ENCODE data around the gene CDC42EP5.

CDC42EP5 gene

DNA sequence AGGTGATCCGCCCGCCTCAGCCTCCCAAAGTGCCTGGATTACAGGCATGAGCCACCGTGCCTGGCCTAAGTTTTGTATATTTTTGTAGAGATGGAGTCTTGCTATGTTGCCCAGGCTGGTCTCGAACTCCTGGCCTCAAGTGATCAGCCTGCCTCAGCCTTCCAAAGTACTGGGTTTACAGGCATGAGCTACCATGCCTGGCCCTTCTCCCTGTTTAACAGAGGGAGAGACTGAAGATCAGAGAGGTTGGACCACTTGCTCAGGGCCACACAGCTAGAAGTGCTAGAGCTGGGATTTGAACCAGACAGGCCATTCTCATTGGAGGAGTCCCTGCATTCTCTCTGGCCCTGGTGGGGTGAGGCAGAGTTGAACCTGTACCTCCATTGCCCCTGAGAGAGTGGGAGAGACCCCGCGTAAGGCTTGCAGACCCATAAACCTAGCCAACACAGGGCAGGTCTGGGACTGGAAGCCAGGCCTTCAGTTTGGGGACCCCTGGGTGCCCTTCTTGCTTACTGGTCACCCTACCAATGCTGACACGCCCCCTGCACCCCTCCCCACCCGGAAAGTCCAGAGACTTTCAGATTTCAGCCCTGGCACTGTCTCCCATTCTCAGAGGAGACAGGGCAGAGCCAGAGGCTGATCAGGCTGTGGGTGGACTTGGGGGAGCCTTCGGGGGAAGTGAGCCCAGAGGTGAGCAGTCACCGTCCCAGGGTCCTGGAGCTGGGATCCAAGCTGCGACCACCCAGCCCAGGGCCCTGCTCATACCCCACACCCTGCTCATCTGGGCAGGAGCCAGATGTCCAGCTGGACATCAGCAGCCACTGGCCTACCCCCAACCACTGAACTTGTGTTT lies 44.5 kb downstream of the CDC42EP5 start:
- no peak for DNase-seq (ENCODE audit: low read depth in 1 of 2, low spot score in 1 of 2)

DNA sequence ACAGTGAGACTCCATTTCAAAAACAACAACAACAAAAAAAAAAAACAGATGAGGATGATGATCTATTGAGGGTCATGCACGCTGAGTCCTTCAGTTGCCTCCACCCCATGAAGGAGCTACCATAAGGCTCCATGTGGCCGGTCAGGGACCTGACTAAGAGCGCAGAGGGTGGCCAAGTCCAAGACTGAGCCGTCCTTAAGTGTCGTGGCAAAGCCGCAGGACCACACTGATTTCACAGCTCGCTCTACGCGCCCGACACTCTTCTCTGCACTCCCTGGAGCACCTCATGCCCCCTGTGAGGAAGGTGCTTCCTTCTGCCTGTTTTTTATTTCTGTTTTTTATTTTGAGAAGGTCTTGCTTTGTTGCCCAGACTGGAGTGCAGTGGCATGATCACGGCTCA lies 45.5 kb downstream of the CDC42EP5 start:
- DNase-seq (ENCODE audit: low read depth in 1 of 2, low spot score in 1 of 2), result no peak

DNA sequence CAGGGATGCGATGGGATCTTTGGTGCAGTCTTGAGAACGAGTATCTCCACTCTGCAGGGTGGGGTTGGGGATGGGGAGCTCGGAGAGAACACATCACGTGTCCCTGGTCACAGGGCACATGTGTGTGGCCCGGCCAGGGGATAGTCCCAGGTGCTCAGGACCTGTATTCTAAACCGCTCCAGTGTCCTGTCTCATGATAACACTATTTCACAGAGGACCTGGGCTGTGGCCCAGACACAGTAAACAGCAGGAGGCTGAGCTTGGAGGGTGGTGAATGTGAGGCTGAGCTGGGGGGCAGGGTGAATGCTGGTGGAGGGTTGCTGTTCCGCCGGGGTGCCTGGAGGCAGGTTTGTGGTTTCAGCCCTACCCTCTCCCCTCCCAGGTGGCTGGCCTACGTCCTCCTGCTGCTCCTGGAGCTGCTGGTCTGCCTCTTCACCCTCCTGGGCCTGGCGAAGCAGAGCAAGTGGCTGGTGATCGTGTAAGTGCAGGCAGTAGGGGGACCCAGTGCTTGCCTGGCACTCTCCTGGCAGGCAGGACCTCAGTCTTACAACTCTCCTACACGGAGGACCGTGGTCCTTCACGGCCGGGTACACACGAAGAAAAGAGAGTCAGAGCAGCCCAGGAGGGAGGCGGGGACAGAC lies 46.7 kb downstream of the CDC42EP5 start:
- no peak for DNase-seq (ENCODE audit: low read depth in 1 of 2, low spot score in 1 of 2)

DNA sequence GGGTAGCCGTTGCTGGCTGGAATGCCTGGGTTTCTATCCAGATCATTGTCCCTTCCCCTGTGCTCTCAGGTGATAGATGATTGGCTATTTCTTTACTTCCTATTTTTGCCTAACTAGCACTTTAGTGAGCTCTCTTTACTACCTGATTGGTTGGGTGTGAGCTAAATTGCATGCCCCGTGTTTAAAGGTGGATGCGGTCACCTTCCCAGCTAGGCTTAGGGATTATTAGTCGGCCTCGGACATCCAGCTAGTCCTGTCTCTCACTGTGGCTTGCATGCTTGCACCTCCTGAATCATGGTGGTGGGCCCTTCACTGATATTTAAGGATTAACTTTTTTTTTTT lies 47.7 kb downstream of the CDC42EP5 start:
- DNase-seq (ENCODE audit: low read depth in 1 of 2, low spot score in 1 of 2), result no peak

DNA sequence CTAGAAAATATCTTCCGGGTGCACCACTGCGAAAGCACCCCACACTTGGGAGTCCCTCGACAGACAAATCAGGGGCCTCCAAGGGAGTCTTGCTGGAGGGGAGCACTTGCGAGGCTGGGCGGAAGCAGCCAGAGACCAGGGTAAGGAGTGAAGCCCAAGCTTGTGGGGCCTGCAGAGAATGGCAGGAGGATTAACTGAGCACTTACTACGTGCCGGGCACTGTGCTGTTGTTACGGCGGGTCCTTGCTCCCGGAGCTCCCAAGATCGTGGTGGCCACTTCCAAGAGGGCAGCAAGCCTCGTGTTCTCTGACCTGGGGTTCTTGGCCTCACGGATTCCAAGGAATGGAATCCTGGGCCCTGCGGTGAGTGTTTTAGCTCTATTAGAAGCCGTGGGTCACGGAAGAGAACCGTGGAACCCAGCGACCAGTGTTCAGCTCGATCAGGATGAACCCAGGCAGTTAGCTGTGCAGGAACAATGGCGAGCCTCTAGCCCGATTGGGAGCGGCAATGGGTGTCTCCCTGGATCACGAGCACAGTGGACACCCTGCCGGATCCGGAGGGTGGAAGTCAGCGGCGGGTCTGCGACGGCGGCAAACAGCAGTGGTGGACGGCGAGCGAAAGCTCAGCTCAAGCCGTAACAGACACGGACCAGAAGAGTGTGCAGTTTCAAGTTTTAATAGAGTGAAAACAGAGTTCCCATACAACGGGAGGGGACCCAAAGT lies 48.3 kb downstream of the CDC42EP5 start:
- no peak for DNase-seq (ENCODE audit: low read depth in 1 of 2, low spot score in 1 of 2)

DNA sequence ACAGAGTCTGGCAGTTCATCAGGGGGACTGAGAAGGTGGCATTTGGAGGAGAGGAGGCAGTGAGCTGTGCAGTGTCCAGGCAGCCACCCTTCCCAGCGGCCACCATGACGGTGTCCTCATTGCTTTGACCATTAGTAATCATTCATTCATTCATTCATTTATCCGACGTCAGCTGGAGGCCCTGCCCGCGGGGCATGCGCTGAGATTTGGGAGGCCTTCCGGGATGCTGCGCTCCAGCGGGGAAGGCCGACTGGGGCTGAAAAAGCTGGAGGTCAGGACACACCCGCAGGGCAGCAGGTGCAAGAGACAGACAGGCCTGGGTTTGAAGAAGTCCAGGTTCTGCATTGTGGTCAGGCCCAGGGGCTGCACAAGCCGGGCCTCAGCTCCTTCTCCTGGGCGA lies 48.9 kb downstream of the CDC42EP5 start:
- no peak for DNase-seq (ENCODE audit: low read depth in 1 of 2, low spot score in 1 of 2)

DNA sequence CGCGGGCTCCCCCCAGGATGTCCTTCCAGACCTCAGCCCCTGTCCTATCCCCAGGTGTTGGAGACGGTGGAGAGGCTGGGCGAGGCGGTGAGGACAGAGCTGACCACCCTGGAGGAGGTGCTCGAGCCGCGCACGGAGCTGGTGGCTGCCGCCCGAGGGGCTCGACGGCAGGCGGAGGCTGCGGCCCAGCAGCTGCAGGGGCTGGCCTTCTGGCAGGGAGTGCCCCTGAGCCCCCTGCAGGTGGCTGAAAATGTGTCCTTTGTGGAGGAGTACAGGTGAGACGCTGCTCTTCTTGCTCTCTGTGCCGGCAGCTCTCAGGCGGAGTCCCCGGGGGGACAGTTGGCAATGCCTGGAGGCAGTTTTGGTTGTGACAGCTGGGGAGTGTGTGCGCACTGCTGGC lies 51.0 kb downstream of the CDC42EP5 start:
- DNase-seq (ENCODE audit: low read depth in 1 of 2, low spot score in 1 of 2), result no peak

DNA sequence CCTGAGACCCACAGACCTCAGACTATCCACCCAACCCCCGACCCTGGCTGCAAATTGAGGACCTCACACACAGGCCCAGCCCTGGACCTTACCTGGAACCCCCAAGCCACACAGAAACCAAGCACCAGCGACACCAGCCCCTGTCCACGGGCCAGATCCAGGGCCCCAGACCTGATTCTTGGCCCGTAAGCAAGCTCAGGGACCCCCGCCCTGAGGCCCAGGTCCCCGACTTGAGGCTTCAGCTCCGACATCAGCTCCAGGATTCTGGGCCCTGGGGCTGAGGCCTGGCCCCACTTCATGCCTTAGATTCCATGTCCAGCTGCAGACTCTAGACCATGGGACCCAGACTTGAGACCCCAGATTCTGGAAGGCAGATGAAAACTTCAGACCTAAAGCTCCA lies 51.6 kb downstream of the CDC42EP5 start:
- DNase-seq (ENCODE audit: low read depth in 1 of 2, low spot score in 1 of 2), result no peak

DNA sequence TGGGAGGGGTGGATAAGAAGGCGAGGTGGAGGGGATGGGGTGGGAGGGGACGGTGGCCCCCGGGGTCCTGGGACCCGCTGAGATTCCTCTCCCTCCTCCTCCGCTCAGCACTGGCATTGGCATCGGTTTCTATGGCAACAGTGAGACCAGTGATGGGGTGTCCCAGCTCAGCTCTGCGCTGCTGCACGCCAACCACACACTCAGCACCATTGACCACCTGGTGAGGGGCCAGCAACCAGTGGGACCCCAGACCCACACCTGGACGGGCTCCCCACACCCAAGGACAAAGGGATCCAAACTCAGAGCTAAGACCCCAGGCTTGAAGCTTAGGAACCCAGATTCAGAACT lies 52.0 kb downstream of the CDC42EP5 start:
- DNase-seq (ENCODE audit: low read depth in 1 of 2, low spot score in 1 of 2), result no peak

DNA sequence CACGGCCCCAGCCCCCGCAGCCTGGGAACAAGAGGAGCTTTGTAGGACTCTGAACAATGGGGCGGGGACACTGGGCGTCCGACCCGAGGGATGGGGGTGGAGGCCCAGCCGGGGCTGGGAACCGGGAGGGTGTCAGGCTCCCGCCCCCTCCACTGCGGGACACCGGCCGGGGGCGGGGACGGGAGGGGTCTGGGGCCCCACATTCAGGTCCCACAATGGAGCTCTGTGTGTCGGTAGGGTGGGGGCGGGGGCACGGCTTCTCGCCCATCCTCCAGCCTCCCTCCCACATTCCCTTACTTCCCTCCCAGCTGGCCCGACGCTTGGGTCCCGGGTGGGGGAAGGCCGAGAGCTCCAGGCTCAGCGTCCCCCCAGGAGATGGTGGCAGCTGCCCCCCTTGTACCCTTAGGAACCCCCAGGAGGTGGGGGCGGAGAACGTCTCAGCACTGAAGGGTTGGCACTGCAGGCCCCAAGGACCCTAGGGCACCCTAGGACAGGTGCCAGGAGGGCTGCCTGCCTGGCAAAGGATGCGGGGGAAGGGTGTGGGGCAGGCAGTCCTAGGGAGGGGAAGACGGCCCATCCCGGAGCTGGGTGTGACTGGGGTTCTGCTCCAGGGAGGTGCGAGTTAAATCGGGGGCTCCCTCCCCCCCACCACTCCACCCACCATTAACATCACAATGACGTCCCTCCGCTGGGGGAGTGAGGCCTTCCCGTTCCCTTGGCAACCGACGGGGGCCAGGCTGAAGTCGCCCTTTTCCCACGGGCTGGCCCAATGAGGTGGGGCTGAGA lies 52.5 kb downstream of the CDC42EP5 start:
- DNase-seq (ENCODE audit: low read depth in 1 of 2, low spot score in 1 of 2), result no peak

DNA sequence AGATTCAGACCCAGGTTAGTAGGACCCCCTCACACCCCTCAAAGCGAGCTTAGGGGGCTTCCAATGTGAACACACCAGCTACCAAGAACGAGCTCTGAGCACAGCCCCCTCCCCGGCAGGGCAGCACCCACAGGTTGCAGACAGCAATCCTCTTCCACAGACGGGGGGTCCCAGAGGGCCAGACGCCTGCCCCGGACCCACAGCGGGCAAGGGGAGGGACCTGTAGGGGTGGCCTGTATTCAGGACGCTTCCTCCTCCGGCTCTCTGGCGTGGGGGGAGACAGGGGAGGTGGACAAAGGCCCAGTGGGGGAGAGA lies 53.1 kb downstream of the CDC42EP5 start:
- no peak for DNase-seq (ENCODE audit: low read depth in 1 of 2, low spot score in 1 of 2)

DNA sequence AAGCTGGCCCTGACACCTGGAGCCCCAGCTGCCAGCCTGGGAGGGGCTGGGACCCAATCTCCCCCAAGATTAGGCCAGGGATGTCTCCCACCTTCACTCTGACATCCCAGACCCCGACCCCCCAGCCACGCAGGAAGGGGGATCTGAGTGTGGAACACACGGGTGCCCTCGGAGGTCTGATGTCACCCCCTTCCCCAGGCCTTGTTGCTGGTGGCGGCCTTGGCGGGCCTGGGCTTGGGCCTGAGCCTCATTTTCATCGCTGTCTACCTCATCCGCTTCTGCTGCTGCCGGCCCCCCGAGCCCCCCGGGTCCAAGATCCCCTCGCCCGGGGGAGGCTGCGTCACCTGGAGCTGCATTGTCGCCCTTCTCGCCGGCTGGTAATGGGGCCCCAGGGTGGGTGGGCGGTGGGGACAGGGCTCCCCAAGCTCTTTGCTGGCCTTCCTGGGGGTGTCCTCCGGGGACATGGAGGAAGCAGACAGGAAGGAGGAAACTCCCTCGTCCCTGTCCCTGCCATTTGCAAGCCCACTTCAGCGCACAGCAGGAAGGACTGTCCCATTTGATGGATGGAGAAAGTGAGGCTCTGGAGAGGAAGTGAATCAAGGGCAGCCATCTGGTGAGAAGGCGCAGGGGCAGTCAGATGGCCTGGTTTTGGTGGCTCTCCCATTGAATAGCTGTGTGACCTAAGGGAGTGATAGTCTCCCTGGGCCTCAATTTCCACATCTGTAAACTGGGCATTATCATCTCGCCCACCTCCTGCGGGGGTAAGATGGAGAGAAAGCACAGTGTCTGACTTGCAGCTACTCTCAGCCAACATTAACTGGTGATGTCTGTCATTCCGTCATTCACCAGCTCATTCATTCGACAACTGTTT lies 53.9 kb downstream of the CDC42EP5 start:
- no peak for DNase-seq (ENCODE audit: low read depth in 1 of 2, low spot score in 1 of 2)

DNA sequence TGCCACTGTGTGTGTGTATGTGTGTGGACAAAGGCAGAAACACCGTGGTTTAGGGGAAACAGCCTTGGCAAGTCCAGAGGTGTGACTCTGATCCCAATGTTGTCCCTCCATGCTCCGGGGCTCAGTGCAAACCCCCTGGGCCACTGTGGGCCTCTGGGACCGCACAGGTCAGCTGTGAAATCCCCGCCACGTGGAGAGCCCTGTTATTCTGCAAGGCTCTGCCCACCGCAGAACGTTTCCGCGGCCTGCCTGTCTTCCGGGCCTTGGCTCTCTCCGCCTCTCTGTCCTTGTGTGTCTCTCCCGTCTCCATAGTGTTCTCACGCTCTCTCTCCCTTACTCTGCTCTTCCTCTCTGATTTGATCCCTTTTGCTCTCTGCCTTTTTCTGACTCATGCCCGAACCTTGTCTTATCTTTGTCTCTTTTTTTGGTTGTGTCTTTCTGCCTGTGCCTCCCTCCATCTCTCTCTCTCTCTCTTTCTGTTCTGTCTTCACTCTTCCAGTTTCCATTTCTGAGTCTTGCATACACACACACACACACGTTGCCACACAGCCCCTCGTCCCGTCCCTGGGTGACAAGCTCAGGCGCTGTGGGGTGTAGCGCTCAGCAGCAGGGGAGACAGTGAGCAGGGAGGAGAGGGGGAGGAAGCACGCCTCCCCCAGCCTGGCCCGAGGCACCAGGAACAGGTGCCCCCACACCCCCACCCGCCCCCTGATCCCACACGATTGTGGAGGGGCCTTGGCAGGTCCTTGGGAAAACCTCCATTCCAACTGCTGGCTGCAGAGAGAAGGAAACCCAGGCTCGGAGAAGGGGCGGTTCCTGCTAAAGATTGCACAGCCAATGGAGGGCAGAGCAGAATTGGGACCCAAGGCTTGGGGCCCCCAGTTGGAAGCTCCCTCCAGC lies 54.8 kb downstream of the CDC42EP5 start:
- DNase-seq (ENCODE audit: low read depth in 1 of 2, low spot score in 1 of 2), result no peak

DNA sequence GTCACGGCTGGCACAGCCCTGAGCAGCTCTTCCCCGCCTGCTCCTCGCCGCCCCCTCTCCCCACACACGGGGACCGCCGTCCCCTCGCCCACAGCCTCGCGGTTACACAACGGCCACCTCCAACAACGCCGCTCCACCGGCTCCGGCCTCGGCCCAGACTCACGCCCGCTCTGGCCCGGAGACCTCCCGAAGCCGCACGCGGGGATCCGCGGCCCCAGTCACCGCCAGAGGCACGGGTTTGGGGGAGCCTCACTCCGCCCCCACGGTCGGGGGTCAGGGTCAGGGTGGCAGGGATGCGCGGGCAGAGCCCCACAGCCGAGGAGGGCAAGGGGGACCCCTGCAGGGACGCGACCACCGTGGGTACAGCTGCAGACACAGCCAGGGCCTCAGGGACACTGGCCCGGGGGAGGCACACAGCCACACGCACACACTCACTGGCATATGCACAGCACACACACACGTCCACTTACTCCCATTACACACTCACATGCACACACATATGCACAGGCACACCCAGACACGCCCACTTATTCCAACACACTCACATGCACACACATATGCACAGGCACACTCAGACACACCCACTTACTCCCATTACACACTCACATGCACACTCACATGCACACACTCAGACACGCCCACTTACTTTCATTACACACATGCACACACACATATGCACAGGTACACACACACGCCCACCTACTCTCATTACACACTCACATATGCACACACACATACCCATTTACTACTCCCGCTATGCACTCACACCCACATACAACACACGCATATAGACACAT lies 56.2 kb downstream of the CDC42EP5 start:
- DNase-seq (ENCODE audit: low read depth in 1 of 2, low spot score in 1 of 2), result no peak

DNA sequence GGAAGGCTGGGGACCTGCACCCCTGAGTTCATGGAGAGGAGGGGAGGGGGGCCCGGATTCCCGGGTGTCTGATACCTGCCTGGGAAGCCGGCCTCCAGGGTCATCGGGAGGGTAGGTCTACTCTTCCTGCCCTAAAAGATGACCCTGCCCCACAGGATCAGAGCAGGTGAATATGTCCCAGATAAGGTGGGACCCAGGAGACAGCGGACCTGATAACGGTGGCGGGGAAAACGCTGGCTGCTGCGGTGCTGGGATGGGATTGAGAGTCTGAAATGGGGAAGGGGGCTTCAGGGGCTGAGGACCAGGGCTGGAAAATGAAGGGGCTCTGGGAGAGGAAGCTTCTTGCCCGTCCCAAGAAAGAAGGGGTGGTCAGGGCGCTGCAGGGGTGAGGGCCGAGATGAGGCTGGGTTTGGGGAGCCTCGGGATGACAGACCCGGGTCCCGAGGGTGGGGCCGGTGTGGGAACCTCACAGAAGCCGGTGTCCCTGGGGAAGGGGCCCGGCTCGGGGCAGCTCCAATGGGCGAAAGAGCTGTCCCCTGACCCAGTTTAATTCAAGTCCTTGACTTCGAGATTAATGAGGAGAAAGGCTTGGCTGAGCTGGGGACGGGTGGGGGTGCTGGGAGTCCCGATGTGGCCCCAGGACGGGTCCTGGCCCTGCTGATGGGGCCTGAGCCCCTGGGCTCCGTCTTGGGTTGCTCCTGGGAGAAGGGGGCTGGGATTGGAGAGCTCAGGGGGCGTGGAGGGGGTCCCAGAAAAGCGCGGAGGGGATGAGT lies 57.0 kb downstream of the CDC42EP5 start:
- DNase-seq (ENCODE audit: low read depth in 1 of 2, low spot score in 1 of 2), result no peak

DNA sequence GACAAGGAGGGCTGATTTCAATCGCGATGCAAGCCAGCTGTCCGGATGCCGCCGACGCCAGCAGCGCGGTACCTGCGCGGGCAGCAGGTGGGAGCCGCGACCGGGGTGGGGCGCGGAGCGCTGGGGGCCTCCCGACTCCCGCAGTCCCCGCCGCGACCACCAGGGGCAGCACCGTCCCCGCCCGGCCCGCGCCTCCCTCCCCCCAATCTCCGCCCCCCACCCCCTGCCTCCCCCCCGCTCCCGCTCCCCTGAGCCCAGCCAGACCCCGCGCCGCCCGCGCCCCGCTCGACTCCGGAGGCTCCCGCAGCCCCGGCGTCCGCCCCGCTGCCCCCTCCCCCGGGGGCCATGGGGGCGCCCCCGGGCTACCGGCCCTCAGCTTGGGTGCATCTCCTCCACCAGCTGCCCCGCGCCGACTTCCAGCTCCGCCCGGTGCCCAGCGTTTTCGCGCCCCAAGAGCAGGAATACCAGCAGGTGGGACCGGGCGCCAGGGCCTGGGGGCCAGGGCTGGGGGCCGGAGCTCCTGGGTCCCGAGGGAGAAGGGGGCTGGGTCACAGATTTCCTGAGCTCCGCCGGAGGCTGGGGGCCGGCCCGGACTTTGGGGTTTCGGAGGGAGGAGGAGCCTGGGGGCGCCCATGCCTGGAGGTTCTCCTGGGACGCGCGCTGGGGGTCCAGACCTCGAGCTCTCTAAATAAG lies 57.7 kb downstream of the CDC42EP5 start, which contains the start of gene TTYH1:
TTYH1 (plus strand) TSS at position 257 of the 693 bp plus-strand sequence; CDS start at position 346, 89 bp downstream.
- no peak for DNase-seq (ENCODE audit: low read depth in 1 of 2, low spot score in 1 of 2)
